Neural progenitor cell (in vitro differentiated cells): ENCODE measurements around the gene SREBF1. TPM values are rescaled to one million over a fixed set of nuclear protein-coding genes. Genes with fewer than 3 reads are reported as not detected.

Experiments used
- DNase-seq: peaks from one replicate; pipeline ENCODE4 v3.0.0-alpha.2; 2016; ENCODE audit warnings: low spot score
- H2AFZ ChIP-seq: fragments of 200-600 bp; sonication (generic); replicated peaks from 2 replicates; pipeline ENCODE4 v1.6.1; 2016; ENCODE audit warnings: antibody characterized with exemption
- H3F3A ChIP-seq: fragments of 200-600 bp; sonication (generic); 2 replicates; pipeline ENCODE4 v1.6.1; 2016; ENCODE audit warnings: antibody characterized with exemption, low read depth
- H3K27ac ChIP-seq: fragments of 200-600 bp; sonication (generic); 2 replicates; pipeline ENCODE4 v1.5.1; 2016; ENCODE audit warnings: mild to moderate bottlenecking
- H3K27me3 ChIP-seq: fragments of 200-600 bp; sonication (generic); 2 replicates; pipeline ENCODE4 v1.6.1; 2016; ENCODE audit warnings: mild to moderate bottlenecking, moderate library complexity
- H3K36me3 ChIP-seq: fragments of 200-600 bp; sonication (generic); 2 replicates; pipeline ENCODE4 v1.5.1; 2016
- H3K4me1 ChIP-seq: fragments of 200-600 bp; sonication (generic); 2 replicates; pipeline ENCODE4 v1.6.1; 2016; ENCODE audit warnings: mixed run types
- H3K4me2 ChIP-seq: fragments of 200-600 bp; sonication (generic); 2 replicates; pipeline ENCODE4 v1.6.1; 2016
- H3K4me3 ChIP-seq: fragments of 200-600 bp; sonication (generic); 2 replicates; pipeline ENCODE4 v1.5.1; 2016
- H3K79me2 ChIP-seq: fragments of 200-600 bp; sonication (generic); 2 replicates; pipeline ENCODE4 v1.6.1; 2016; ENCODE audit warnings: low read depth
- H3K9ac ChIP-seq: fragments of 200-600 bp; sonication (generic); 2 replicates; pipeline ENCODE4 v1.6.1; 2016
- H3K9me3 ChIP-seq: fragments of 200-600 bp; sonication (generic); 2 replicates; pipeline ENCODE4 v1.5.1; 2016; ENCODE audit warnings: low read depth
- H4K20me1 ChIP-seq: fragments of 200-600 bp; sonication (generic); 2 replicates; pipeline ENCODE4 v1.6.1; 2016; ENCODE audit warnings: low read depth
- H3K27ac Mint-ChIP-seq: 3 replicates; pipeline ENCODE4 v1.8.0; 2021; ENCODE audit warnings: mixed read lengths
- H3K27me3 Mint-ChIP-seq: 2 replicates; pipeline ENCODE4 v1.8.0; 2022; ENCODE audit warnings: low read depth, mild to moderate bottlenecking, inconsistent platforms, moderate library complexity, mixed read lengths; ENCODE audit not compliant: insufficient read depth
- H3K36me3 Mint-ChIP-seq: 3 replicates; pipeline ENCODE4 v1.8.0; 2021; ENCODE audit warnings: mixed read lengths
- H3K4me1 Mint-ChIP-seq: 3 replicates; pipeline ENCODE4 v1.8.0; 2021; ENCODE audit warnings: mixed read lengths
- H3K4me3 Mint-ChIP-seq: 3 replicates; pipeline ENCODE4 v1.8.0; 2021; ENCODE audit warnings: mild to moderate bottlenecking, moderate library complexity, mixed read lengths
- H3K9me3 Mint-ChIP-seq: 3 replicates; pipeline ENCODE4 v1.8.0; 2020; ENCODE audit warnings: mixed read lengths
- EZH2 ChIP-seq: fragments of 200-600 bp; sonication (generic); IDR thresholded peaks from 2 replicates; pipeline ENCODE4 v1.6.1; 2017; ENCODE audit warnings: antibody characterized with exemption, mild to moderate bottlenecking, moderate library complexity
- EZH2phosphoT487 ChIP-seq: fragments of 200-600 bp; sonication (generic); IDR thresholded peaks from 2 replicates; pipeline ENCODE4 v1.6.1; 2017; ENCODE audit warnings: antibody characterized with exemption
- total RNA-seq: library from RNA; depleted of rRNA; stranded (reverse); fragments of >200 nt; gene quantifications from 2 replicates; pipeline ENCODE4 v1.2.3, GENCODE V29; 2015; ENCODE audit warnings: low replicate concordance
- TF ChIP-seq, protein P1 (sequence below): fragments of 200-600 bp; sonication (generic); IDR thresholded peaks from 2 replicates; pipeline ENCODE4 v1.5.1; 2017; ENCODE audit warnings: antibody characterized with exemption, mild to moderate bottlenecking

The SREBF1 gene
- total RNA-seq, 1 donor from 2014 or later = 12.7 TPM

DNA sequence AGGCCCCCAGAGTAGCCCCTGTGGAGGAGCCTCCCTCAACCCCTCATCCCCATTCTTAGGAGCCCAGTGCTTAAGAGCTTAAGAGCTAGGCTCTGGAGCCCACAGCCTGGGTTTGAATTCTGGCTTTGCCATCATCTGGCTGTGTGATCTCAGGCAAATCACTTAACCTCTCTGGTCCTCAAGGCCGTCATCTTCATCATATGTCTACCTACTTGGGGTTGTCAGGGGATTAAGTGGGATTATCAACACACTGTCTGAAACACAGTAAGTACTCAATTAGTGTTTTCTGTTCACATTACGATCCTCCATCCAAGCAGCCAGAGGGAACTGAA is 4.8 kb downstream of the SREBF1 start:
- peaks cover 63% of the 10 kb centered on the region for H3K4me1 Mint-ChIP-seq
- Histone ChIP-seq H3K4me3 (no peak overlapping the region), H3K27me3 (no peaks in the 10 kb centered on the region), H2AFZ (no peak overlapping the region), H3K4me2 (no peak overlapping the region), H3K79me2 (peaks cover 85% of the 10 kb centered on the region), H3K27ac (no peak overlapping the region), H3K9ac (no peak overlapping the region), H3K4me1 (peaks cover 8% of the 10 kb centered on the region), H4K20me1 (peaks cover 87% of the 10 kb centered on the region), H3K36me3 (no peaks in the 10 kb centered on the region), H3K9me3 (no peaks in the 10 kb centered on the region), H3F3A (peaks cover 3% of the 10 kb centered on the region)
- H3K36me3 Mint-ChIP-seq = peaks cover 5% of the 10 kb centered on the region
- no peaks in the 10 kb centered on the region for H3K9me3 Mint-ChIP-seq
- H3K27ac Mint-ChIP-seq = peak overlapping the region; percentile 7
- TF ChIP-seq EZH2 (no peak), EZH2phosphoT487 (no peak)
- TF ChIP-seq, protein P1, sequence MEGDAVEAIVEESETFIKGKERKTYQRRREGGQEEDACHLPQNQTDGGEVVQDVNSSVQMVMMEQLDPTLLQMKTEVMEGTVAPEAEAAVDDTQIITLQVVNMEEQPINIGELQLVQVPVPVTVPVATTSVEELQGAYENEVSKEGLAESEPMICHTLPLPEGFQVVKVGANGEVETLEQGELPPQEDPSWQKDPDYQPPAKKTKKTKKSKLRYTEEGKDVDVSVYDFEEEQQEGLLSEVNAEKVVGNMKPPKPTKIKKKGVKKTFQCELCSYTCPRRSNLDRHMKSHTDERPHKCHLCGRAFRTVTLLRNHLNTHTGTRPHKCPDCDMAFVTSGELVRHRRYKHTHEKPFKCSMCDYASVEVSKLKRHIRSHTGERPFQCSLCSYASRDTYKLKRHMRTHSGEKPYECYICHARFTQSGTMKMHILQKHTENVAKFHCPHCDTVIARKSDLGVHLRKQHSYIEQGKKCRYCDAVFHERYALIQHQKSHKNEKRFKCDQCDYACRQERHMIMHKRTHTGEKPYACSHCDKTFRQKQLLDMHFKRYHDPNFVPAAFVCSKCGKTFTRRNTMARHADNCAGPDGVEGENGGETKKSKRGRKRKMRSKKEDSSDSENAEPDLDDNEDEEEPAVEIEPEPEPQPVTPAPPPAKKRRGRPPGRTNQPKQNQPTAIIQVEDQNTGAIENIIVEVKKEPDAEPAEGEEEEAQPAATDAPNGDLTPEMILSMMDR = no peak
- no peaks in the 10 kb centered on the region for H3K27me3 Mint-ChIP-seq
- DNase-seq = no peak
- H3K4me3 Mint-ChIP-seq = no peak overlapping the region

DNA sequence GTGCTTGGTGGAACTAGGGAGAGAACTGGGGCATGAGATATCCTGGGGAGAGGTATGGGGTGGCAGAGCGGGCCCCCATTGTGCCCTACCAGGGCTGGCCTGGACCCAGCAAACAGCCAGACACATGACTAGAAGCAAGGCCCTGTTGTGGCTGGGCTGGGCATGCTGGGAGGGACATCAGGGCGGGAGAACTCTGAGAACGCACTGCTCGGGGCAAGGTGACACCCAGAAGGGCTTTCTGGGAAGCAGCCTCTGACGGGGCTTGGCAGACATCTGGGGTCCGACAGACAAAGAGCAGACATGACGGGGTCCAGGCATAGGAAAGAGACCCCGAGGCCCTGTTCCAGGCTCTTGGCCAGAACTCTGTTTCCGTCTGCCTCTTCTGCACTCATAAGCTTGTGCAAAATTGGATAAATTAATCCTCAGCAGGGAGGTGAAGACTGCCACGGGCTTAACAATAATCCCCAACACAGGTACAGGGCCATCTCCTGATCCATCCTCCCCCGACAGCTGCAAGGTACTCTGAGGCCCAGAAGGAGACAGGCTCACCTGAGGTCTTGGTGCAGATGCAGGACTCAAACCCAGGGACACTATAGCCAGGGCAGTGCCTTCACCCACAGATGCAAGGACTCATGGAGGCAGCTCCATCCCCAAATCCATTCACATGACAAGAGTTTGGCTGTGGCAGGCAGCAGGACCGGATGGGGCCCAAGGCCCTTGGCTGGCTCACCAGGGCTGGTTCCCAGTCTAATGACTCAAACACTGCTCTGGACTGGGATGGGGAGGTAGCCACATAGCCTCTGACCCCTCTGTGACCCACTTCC is 5.4 kb downstream of the SREBF1 start:
- H3K4me2 ChIP-seq = no peak overlapping the region
- Mint-ChIP-seq H3K9me3 (no peaks in the 10 kb centered on the region), H3K4me1 (peaks cover 68% of the 10 kb centered on the region), H3K27me3 (peaks cover under 1% of the 10 kb centered on the region), H3K4me3 (peak overlapping the region; percentile 21), H3K36me3 (peaks cover 5% of the 10 kb centered on the region), H3K27ac (peak overlapping the region; percentile 76)
- H3K27me3 ChIP-seq = no peaks in the 10 kb centered on the region
- H3K9ac ChIP-seq = no peak overlapping the region
- no peak for TF ChIP-seq EZH2
- TF ChIP-seq EZH2phosphoT487 = no peak
- TF ChIP-seq, protein P1 = no peak
- H4K20me1 ChIP-seq = peaks cover 93% of the 10 kb centered on the region
- no peak overlapping the region for H3K4me3 ChIP-seq
- no peak overlapping the region for H2AFZ ChIP-seq
- H3K4me1 ChIP-seq = peaks cover 8% of the 10 kb centered on the region
- no peak for DNase-seq
- H3K9me3 ChIP-seq = no peaks in the 10 kb centered on the region
- H3K27ac ChIP-seq = no peak overlapping the region
- peaks cover 90% of the 10 kb centered on the region for H3K79me2 ChIP-seq
- peaks cover 3% of the 10 kb centered on the region for H3F3A ChIP-seq
- H3K36me3 ChIP-seq = no peaks in the 10 kb centered on the region

DNA sequence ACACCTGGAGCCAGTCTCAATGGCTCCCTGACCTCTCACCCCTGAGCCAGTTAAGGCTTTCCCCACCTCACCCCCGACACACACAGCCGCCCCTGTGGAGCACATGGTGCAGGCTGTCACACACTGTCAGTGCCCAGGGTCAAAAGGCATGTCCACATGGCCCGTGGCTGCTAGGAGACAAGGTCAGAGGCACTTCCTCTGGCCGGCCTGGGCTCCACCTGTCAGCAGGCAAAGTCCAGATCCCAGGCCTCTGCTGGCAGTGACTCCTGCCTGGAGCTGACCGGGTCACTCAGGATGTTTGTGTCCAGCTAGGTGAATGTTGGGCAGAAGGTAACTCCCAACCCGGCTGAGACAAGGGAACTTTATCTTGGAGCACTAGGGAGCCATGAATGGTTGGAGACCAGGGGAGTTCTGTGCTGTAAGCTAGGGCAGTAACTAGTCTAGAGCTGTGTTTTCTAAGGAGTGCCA is 6.0 kb downstream of the SREBF1 start:
- H3K79me2 ChIP-seq = peaks cover 94% of the 10 kb centered on the region
- H3K27ac Mint-ChIP-seq = peak overlapping the region; percentile 57
- H3K4me3 ChIP-seq = no peak overlapping the region
- no peak overlapping the region for H3K27ac ChIP-seq
- no peaks in the 10 kb centered on the region for H3K27me3 ChIP-seq
- no peak overlapping the region for H3K9ac ChIP-seq
- TF ChIP-seq EZH2 = no peak
- TF ChIP-seq, protein P1 = no peak
- TF ChIP-seq EZH2phosphoT487 = no peak
- peaks cover 5% of the 10 kb centered on the region for H3K36me3 Mint-ChIP-seq
- no peaks in the 10 kb centered on the region for H3K9me3 ChIP-seq
- H3K4me1 ChIP-seq = peaks cover 6% of the 10 kb centered on the region
- peaks cover 6% of the 10 kb centered on the region for H3F3A ChIP-seq
- H4K20me1 ChIP-seq = peaks cover 97% of the 10 kb centered on the region
- H2AFZ ChIP-seq = no peak overlapping the region
- no peaks in the 10 kb centered on the region for H3K9me3 Mint-ChIP-seq
- no peak for DNase-seq
- H3K4me3 Mint-ChIP-seq = peak overlapping the region; percentile 21
- H3K36me3 ChIP-seq = no peaks in the 10 kb centered on the region
- peaks cover 3% of the 10 kb centered on the region for H3K27me3 Mint-ChIP-seq
- no peak overlapping the region for H3K4me2 ChIP-seq
- peaks cover 69% of the 10 kb centered on the region for H3K4me1 Mint-ChIP-seq
